Activated CD4-positive, CD25-positive, alpha-beta regulatory T cell (primary cell): ENCODE results near the gene IL21R.

Source experiments
- DNase-seq, 4 experiments: peaks; one replicate each; lab custom pipeline; 2025; lab: John Stamatoyannopoulos, UW

The IL21R gene

GRCh38 chr16:27485126-27485525, 83.2 kb downstream of the IL21R start:
- DNase-seq: no peak

GRCh38 chr16:27485811-27486210, 83.8 kb downstream of the IL21R start:
- DNase-seq: no peak

GRCh38 chr16:27486344-27486743, 84.4 kb downstream of the IL21R start:
- no peak for DNase-seq

- no peak for DNase-seq
Observed at GRCh38 chr16:27486760-27487159, 84.8 kb downstream of the IL21R start.

GRCh38 chr16:27489421-27489820, 87.4 kb downstream of the IL21R start:
- no peak for DNase-seq

- DNase-seq: no peak
Observed at GRCh38 chr16:27489906-27490305, 87.9 kb downstream of the IL21R start.

- no peak for DNase-seq
Observed at GRCh38 chr16:27491894-27492587, 90.1 kb downstream of the IL21R start.

- DNase-seq: no peak
Observed at GRCh38 chr16:27492588-27492979, 90.6 kb downstream of the IL21R start.

GRCh38 chr16:27495191-27495590, 93.2 kb downstream of the IL21R start:
- DNase-seq: no peak

GRCh38 chr16:27498031-27498825, 96.3 kb downstream of the IL21R start:
- no peak for DNase-seq

- DNase-seq: no peak
Observed at GRCh38 chr16:27498916-27499658, 97.1 kb downstream of the IL21R start.

GRCh38 chr16:27499659-27500055, 97.7 kb downstream of the IL21R start:
- DNase-seq: no peak

- DNase-seq: no peak
Observed at GRCh38 chr16:27500801-27501200, 98.8 kb downstream of the IL21R start.
